Measurements from ENCODE around the gene PAPSS1.

Gene PAPSS1

DNA sequence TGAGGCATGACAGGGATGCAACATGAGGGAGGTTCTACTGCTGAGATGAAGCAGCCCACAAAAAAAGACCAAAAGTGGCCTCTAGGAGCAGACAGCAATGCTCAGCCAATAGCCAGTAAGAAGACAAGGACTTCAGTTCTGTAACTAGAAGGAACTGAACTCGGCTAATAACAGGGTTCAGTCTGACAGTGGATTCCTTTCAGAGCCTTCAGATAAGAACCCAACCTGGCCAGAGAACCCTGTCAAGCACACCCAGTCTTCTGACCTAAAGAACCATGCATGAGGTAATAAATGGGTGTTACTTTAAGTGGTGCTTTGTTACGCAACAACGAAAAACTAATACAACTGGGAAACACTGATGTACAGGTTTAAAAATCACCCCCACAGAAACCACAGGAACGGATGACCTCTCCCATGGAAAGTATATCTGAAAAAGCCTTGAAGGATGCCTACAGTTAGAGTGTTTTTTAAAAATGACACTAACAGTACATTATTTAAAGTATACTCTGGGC is 94.6 kb downstream of the PAPSS1 start:
- DNase-seq (ENCODE audit: insufficient read length, low spot score), result no peak
- FAIRE-seq, result no peak
- no peak for TF ChIP-seq CTCF (IDR thresholded peaks at IDR 0.05; ENCODE audit: insufficient read depth, missing control alignments)

- FAIRE-seq, result no peak
- no peak for DNase-seq (ENCODE audit: insufficient read length, low spot score)
- TF ChIP-seq CTCF (IDR thresholded peaks at IDR 0.05; ENCODE audit: insufficient read depth, missing control alignments), result no peak
These were observed 96.0 kb downstream of the PAPSS1 start for GRCh38 chr4:107624024-107624423.

GRCh38 chr4:107622006-107622405 is 98.0 kb downstream of the PAPSS1 start:
- TF ChIP-seq CTCF (IDR thresholded peaks at IDR 0.05; ENCODE audit: insufficient read depth, missing control alignments), result no peak
- DNase-seq (ENCODE audit: insufficient read length, low spot score) (no peak), FAIRE-seq (no peak)

DNA sequence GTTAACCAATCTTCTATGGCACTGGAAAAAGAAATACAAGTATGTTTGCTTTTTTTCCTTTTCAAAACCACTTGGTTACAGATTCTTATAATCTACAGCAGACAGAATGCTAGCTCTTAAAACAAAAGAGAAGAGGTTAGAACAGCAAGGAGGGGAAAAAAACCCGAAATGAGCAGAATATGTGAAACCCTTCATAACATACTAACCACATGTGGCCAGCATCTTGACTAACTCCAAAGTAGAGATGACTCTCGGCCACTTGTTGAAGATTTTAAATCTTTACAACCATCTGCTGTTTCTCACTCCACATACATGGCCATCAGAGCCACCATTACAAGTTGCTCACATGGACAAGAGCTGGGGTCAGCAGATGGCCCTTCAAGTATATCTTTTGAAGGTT is 100.3 kb downstream of the PAPSS1 start:
- DNase-seq (ENCODE audit: insufficient read length, low spot score) (no peak), FAIRE-seq (no peak)
- TF ChIP-seq CTCF (IDR thresholded peaks at IDR 0.05; ENCODE audit: insufficient read depth, missing control alignments), result no peak

DNA sequence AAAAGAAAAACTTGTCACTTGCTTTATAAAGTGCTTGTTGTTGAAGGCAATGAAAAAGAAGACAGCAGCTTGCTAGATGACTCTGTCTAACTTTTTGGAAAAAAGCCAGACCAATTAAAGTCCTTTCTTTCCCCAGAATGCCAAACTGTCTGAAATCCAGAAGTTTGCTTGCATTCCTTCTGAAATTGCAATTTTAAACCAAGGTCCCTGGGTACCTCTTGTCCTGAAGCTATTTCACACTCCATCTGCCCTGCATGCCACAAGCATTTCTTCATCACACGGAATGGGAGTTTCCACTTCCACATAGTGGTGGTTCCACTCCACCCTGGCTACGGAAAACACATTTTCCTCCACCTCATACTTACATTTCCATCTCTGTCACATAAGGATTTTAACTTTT is 101.0 kb downstream of the PAPSS1 start:
- no peak for TF ChIP-seq CTCF (IDR thresholded peaks at IDR 0.05; ENCODE audit: insufficient read depth, missing control alignments)
- FAIRE-seq (no peak), DNase-seq (ENCODE audit: insufficient read length, low spot score) (no peak)

- no peak for TF ChIP-seq CTCF (IDR thresholded peaks at IDR 0.05; ENCODE audit: insufficient read depth, missing control alignments)
- no peak for FAIRE-seq
- no peak for DNase-seq (ENCODE audit: insufficient read length, low spot score)
These were observed 101.4 kb downstream of the PAPSS1 start for GRCh38 chr4:107618656-107619055.

DNA sequence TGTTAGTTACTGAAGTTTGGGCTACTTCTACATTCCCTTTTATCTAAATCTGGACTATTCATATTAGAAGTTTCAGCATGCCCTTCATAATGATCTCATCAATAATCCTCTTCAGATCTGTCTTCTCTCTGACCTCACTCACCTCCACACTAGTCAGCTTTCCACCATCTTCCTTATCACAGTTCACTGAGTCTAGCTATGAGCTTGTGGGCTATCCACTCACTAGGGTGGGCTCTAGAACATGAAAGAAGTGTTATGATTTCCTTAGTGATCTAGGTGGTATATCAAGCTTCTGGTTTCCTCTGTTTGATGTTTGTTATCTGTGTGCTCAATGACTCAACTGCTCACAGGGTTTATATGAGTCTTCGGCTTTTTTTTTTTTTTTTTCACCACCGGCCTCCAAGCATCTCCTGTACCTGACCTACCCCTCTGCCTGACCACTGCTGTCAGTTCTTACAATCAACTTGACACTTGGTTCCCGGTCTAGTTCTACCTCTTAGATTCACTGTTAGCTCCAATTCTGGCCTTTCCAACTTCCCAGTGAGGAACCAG is 103.1 kb downstream of the PAPSS1 start:
- TF ChIP-seq CTCF (IDR thresholded peaks at IDR 0.05; ENCODE audit: insufficient read depth, missing control alignments), result no peak
- DNase-seq (ENCODE audit: insufficient read length, low spot score) (no peak), FAIRE-seq (peak; percentile 11)

Data from D721Med (cell line).